Hepatocyte (in vitro differentiated cells): ENCODE measurements around the gene EHBP1. TPM values are rescaled to one million over a fixed set of nuclear protein-coding genes. Genes with fewer than 3 reads are reported as not detected.

Experiments used
- DNase-seq: peaks from one replicate; pipeline ENCODE4 v3.0.0-alpha.2; 2016; ENCODE audit warnings: low spot score
- H2AFZ ChIP-seq: fragments of 200-600 bp; sonication (generic); 2 replicates; pipeline ENCODE4 v1.6.0; 2016; ENCODE audit warnings: antibody characterized with exemption, mild to moderate bottlenecking
- H3K27ac ChIP-seq: fragments of 200-600 bp; sonication (generic); 2 replicates; pipeline ENCODE4 v1.5.1; 2016; ENCODE audit warnings: mild to moderate bottlenecking
- H3K27me3 ChIP-seq: fragments of 200-600 bp; sonication (generic); 2 replicates; pipeline ENCODE4 v1.6.1; 2016
- H3K36me3 ChIP-seq: fragments of 200-600 bp; sonication (generic); replicated peaks from 2 replicates; pipeline ENCODE4 v1.5.1; 2016; ENCODE audit warnings: low read depth; ENCODE audit not compliant: insufficient read depth
- H3K4me1 ChIP-seq: fragments of 200-600 bp; sonication (generic); 2 replicates; pipeline ENCODE4 v1.5.1; 2016; ENCODE audit warnings: mild to moderate bottlenecking, moderate library complexity; ENCODE audit not compliant: insufficient read depth
- H3K4me2 ChIP-seq: fragments of 200-600 bp; sonication (generic); 2 replicates; pipeline ENCODE4 v1.6.0; 2016
- H3K4me3 ChIP-seq: fragments of 200-600 bp; sonication (generic); 2 replicates; pipeline ENCODE4 v1.5.1; 2016; ENCODE audit warnings: mild to moderate bottlenecking
- H3K79me2 ChIP-seq: fragments of 200-600 bp; sonication (generic); 2 replicates; pipeline ENCODE4 v1.6.0; 2017; ENCODE audit warnings: mild to moderate bottlenecking
- H3K9me2 ChIP-seq: fragments of 200-600 bp; sonication (generic); replicated peaks from 2 replicates; pipeline ENCODE4 v1.6.0; 2017; ENCODE audit warnings: mild to moderate bottlenecking; ENCODE audit not compliant: insufficient read depth
- H3K9me3 ChIP-seq: fragments of 200-600 bp; sonication (generic); 2 replicates; pipeline ENCODE4 v1.5.1; 2016; ENCODE audit warnings: low read depth, mild to moderate bottlenecking
- H4K20me1 ChIP-seq: fragments of 200-600 bp; sonication (generic); 2 replicates; pipeline ENCODE4 v1.6.0; 2016; ENCODE audit warnings: mild to moderate bottlenecking; ENCODE audit not compliant: insufficient read depth, poor library complexity, severe bottlenecking
- EZH2 ChIP-seq: fragments of 200-600 bp; sonication (generic); IDR thresholded peaks from 2 replicates; pipeline ENCODE4 v1.6.1; 2016; ENCODE audit warnings: antibody characterized with exemption, mild to moderate bottlenecking, borderline replicate concordance
- EZH2phosphoT487 ChIP-seq: fragments of 200-600 bp; sonication (generic); IDR thresholded peaks from one replicate; pipeline ENCODE4 v1.6.1; 2018; ENCODE audit warnings: antibody characterized with exemption, mild to moderate bottlenecking, low read depth, moderate library complexity; ENCODE audit not compliant: unreplicated experiment, severe bottlenecking
- WGBS: methylation state at CpG from one replicate; pipeline ENCODE4 v1.1.6; 2016; ENCODE audit warnings: low lambda C conversion rate; ENCODE audit errors: missing lambda C conversion rate; 5-methylcytosine and 5-hydroxymethylcytosine counted together
- polyA plus RNA-seq: library from polyadenylated mRNA; unstranded; fragments of >200 nt; fragmentation: Nextera tagmentation; extraction: Ambion mirVana; gene quantifications from 2 replicates; pipeline ENCODE4 v1.2.1, GENCODE V29; 2016
- total RNA-seq: library from RNA; depleted of rRNA; stranded (reverse); fragments of >200 nt; gene quantifications from 2 replicates; pipeline ENCODE4 v1.2.3, GENCODE V29; 2014
- TF ChIP-seq, protein P1 (sequence below): fragments of 200-600 bp; sonication (generic); IDR thresholded peaks from 2 replicates; pipeline ENCODE4 v1.5.1; 2016; ENCODE audit warnings: antibody characterized with exemption, mild to moderate bottlenecking; ENCODE audit not compliant: poor library complexity

Gene EHBP1
- total and polyA plus RNA-seq, 2 experiments from 2014 or later = 11.4 to 34.6 TPM

DNA sequence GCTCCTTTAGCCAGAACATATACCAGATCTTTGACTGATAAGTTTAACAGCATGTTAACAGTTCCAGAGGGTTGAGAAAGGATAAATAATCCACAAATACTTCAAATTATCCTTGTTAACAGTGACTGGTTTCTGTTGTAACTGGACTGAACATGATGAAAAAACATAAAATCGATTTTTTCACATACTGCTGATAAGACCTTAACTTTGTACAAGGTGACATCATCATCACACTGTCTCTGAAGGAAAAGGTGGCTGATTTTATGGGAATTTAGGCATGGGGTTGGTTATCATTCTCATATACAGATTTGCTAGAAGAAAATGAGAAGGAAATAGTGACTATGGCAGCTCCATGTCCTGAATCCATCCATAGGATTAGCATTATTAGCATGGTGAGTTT, 381.2 kb downstream of the EHBP1 start:
- H3K79me2 ChIP-seq = no peaks in the 10 kb centered on the region
- H3K4me3 ChIP-seq = no peak overlapping the region
- H3K27ac ChIP-seq = no peak overlapping the region
- DNase-seq = no peak
- H3K4me1 ChIP-seq = no peaks in the 10 kb centered on the region
- no peak overlapping the region for H2AFZ ChIP-seq
- H3K36me3 ChIP-seq = no peaks in the 10 kb centered on the region
- TF ChIP-seq EZH2phosphoT487 (no peak), EZH2 (no peak)
- TF ChIP-seq, protein P1, sequence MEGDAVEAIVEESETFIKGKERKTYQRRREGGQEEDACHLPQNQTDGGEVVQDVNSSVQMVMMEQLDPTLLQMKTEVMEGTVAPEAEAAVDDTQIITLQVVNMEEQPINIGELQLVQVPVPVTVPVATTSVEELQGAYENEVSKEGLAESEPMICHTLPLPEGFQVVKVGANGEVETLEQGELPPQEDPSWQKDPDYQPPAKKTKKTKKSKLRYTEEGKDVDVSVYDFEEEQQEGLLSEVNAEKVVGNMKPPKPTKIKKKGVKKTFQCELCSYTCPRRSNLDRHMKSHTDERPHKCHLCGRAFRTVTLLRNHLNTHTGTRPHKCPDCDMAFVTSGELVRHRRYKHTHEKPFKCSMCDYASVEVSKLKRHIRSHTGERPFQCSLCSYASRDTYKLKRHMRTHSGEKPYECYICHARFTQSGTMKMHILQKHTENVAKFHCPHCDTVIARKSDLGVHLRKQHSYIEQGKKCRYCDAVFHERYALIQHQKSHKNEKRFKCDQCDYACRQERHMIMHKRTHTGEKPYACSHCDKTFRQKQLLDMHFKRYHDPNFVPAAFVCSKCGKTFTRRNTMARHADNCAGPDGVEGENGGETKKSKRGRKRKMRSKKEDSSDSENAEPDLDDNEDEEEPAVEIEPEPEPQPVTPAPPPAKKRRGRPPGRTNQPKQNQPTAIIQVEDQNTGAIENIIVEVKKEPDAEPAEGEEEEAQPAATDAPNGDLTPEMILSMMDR = no peak
- no peaks in the 10 kb centered on the region for H3K9me3 ChIP-seq
- no peaks in the 10 kb centered on the region for H4K20me1 ChIP-seq
- no peak overlapping the region for H3K4me2 ChIP-seq
- 51% methylated on average over 1 of the region's 1 CpG for WGBS
- no peaks in the 10 kb centered on the region for H3K27me3 ChIP-seq
- H3K9me2 ChIP-seq = no peaks in the 10 kb centered on the region

DNA sequence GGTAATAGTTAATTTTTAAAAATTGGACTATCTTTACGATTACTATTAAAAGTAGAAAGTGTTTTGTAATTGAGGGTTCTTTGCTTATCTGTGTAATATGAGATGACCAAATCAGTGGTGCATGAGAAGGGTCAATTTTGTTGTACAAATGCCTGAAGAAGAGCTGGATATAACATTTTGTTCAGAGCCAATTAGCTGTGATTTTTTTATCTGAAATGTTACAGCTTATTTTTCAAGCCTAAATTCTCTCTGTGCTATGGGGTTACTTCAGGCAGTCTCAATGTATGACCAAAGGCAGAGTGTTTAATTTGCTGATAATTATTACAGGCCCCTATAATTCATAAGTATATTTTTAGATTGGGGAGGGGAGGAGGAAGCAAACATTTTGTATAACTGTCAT, 386.9 kb downstream of the EHBP1 start:
- H3K9me2 ChIP-seq = no peaks in the 10 kb centered on the region
- WGBS = 91% methylated on average over 1 of the region's 1 CpG
- no peak overlapping the region for H3K4me2 ChIP-seq
- H3K4me3 ChIP-seq = no peak overlapping the region
- no peaks in the 10 kb centered on the region for H3K27me3 ChIP-seq
- no peaks in the 10 kb centered on the region for H3K9me3 ChIP-seq
- H4K20me1 ChIP-seq = no peaks in the 10 kb centered on the region
- no peak for DNase-seq
- H3K27ac ChIP-seq = no peak overlapping the region
- TF ChIP-seq, protein P1 = no peak
- TF ChIP-seq EZH2phosphoT487 (no peak), EZH2 (no peak)
- no peak overlapping the region for H2AFZ ChIP-seq
- no peaks in the 10 kb centered on the region for H3K36me3 ChIP-seq
- no peaks in the 10 kb centered on the region for H3K79me2 ChIP-seq
- no peaks in the 10 kb centered on the region for H3K4me1 ChIP-seq

DNA sequence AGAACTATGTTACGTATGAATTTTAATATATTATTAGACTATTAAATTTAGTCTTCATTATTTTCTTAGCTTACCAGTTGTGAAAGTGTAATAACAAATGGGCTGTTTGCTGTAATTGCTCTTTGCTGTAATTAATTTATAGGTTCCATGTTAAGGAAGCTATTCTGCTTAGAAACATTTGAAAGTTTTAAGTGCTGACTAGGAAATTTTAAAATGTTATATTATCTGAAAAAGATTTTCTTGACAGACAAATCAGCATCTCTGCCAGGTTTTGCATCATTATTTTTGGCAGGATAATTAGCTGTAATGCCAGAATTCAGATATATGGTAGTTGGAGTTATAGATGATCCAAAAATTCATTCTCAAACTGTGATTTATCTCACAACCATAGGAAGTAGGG, 387.3 kb downstream of the EHBP1 start:
- Histone ChIP-seq H3K4me2 (no peak overlapping the region), H4K20me1 (no peaks in the 10 kb centered on the region), H2AFZ (no peak overlapping the region), H3K9me2 (no peaks in the 10 kb centered on the region), H3K9me3 (no peaks in the 10 kb centered on the region), H3K4me3 (no peak overlapping the region), H3K27ac (no peak overlapping the region), H3K36me3 (no peaks in the 10 kb centered on the region), H3K79me2 (no peaks in the 10 kb centered on the region), H3K4me1 (no peaks in the 10 kb centered on the region), H3K27me3 (no peaks in the 10 kb centered on the region)
- DNase-seq = no peak
- 57% methylated on average over 1 of the region's 1 CpG for WGBS
- TF ChIP-seq EZH2phosphoT487 (no peak), EZH2 (no peak)
- TF ChIP-seq, protein P1 = no peak

DNA sequence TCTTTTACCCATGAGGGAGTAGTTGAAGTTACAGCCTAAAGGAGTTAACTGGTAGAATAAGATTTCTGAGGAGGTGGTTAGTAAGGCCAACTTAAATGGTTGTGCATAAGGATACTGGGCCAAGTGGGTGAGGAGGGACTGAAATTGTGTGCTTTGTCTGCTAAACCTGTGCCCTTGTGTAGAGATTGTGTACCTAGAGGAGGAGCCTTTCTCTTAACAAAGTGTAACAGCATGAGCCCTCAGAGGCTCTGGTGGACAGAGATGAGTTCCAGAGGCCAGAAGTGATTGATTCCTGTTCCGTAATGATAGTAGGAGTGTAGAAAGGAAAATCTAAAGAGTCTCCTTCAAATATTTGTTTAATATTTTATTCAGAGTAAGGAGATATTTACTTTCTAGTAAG, 388.0 kb downstream of the EHBP1 start:
- no peak overlapping the region for H2AFZ ChIP-seq
- no peaks in the 10 kb centered on the region for H3K36me3 ChIP-seq
- H3K9me3 ChIP-seq = no peaks in the 10 kb centered on the region
- DNase-seq = no peak
- no peaks in the 10 kb centered on the region for H3K27me3 ChIP-seq
- TF ChIP-seq EZH2 = no peak
- TF ChIP-seq EZH2phosphoT487 = no peak
- TF ChIP-seq, protein P1 = no peak
- H3K4me2 ChIP-seq = no peak overlapping the region
- 64% methylated on average over 1 of the region's 1 CpG for WGBS
- H4K20me1 ChIP-seq = no peaks in the 10 kb centered on the region
- H3K79me2 ChIP-seq = no peaks in the 10 kb centered on the region
- no peaks in the 10 kb centered on the region for H3K4me1 ChIP-seq
- no peaks in the 10 kb centered on the region for H3K9me2 ChIP-seq
- no peak overlapping the region for H3K4me3 ChIP-seq
- H3K27ac ChIP-seq = no peak overlapping the region
